Tibial nerve (tissue), 4 donors: ENCODE measurements around the gene CSAG2.

Source experiments
- CTCF ChIP-seq, 5 experiments: fragments of 200-600 bp in 3 of 5; fragments of 450-650 bp in 2 of 5; sonication (generic) in 3 of 5; IDR thresholded peaks; one replicate each; pipeline ENCODE4 v1.5.1; 2016 to 2019; ENCODE audit warnings: antibody characterized with exemption in 5 of 5, mild to moderate bottlenecking in 3 of 5, moderate library complexity in 2 of 5
- EP300 ChIP-seq, 2 donors: sonication (generic); formaldehyde crosslinking; IDR thresholded peaks; one replicate each; pipeline ENCODE4 v1.6.1; 2017; ENCODE audit warnings: antibody characterized with exemption in 2 of 2, mild to moderate bottlenecking in 1 of 2

GRCh38 chrX:152735101-152735500 lies 26.0 kb upstream of the CSAG2 start:
- no peak for TF ChIP-seq CTCF (IDR thresholded peaks at IDR 0.05)
- no peak for TF ChIP-seq EP300 (IDR thresholded peaks at IDR 0.05)
